AG10803 (cell line): ENCODE data around the gene ACOXL.

Experiments
- DNase-seq: peaks from one replicate; pipeline ENCODE4 v3.0.0; 2010; ENCODE audit warnings: low read depth
- H3K4me3 ChIP-seq: 2 replicates; pipeline ENCODE4 v1.5.1; 2011; ENCODE audit warnings: mild to moderate bottlenecking, low read length, control low read depth
- TF ChIP-seq, protein P1 (sequence below): conservative IDR thresholded peaks from 2 replicates; pipeline ENCODE4 v1.5.1; 2011; ENCODE audit warnings: mild to moderate bottlenecking, low read length, control low read depth, inconsistent platforms

The ACOXL gene

DNA sequence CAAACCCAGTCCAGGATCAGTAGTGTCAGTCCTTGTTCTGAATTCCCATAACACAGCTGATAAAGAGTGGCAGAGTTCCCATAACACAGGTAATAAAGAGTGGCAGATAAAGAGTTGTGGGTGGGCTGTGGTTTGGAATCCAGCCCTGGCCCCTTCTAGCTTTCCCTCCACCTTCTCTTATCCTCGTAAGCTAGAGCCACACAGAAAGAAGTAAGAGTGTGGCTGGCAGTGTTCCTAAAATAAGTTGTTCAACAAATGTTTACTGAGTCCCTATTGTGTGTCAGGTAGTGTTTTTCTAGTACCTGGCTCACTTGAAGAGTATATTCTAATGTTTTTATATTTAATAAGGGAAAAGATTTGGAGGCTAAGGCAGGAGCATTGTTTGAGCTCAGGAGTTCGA, 323.4 kb downstream of the ACOXL start:
- no peak for DNase-seq
- TF ChIP-seq, protein P1, sequence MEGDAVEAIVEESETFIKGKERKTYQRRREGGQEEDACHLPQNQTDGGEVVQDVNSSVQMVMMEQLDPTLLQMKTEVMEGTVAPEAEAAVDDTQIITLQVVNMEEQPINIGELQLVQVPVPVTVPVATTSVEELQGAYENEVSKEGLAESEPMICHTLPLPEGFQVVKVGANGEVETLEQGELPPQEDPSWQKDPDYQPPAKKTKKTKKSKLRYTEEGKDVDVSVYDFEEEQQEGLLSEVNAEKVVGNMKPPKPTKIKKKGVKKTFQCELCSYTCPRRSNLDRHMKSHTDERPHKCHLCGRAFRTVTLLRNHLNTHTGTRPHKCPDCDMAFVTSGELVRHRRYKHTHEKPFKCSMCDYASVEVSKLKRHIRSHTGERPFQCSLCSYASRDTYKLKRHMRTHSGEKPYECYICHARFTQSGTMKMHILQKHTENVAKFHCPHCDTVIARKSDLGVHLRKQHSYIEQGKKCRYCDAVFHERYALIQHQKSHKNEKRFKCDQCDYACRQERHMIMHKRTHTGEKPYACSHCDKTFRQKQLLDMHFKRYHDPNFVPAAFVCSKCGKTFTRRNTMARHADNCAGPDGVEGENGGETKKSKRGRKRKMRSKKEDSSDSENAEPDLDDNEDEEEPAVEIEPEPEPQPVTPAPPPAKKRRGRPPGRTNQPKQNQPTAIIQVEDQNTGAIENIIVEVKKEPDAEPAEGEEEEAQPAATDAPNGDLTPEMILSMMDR = no peak
- H3K4me3 ChIP-seq = no peak overlapping the region

DNA sequence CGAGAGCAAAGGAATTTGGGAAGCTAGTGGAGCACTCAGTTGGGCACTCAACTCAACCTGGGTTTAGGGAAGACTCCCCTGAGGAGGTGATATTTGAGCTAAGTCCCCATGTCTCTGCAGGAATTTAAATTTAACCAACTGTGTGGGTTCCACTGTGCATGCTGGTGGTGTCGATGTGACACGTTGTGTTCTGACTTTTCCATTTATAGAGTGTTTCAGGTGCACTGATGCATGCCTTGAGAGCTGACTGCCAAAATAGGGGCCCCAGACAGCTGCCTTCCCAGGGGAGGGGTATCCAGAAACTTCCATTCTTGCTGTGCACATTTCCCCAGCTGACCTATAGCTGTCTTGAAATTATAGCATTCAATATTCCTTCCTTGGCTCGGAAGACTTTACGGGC, 324.7 kb downstream of the ACOXL start:
- TF ChIP-seq, protein P1 = no peak
- DNase-seq = no peak
- no peak overlapping the region for H3K4me3 ChIP-seq

DNA sequence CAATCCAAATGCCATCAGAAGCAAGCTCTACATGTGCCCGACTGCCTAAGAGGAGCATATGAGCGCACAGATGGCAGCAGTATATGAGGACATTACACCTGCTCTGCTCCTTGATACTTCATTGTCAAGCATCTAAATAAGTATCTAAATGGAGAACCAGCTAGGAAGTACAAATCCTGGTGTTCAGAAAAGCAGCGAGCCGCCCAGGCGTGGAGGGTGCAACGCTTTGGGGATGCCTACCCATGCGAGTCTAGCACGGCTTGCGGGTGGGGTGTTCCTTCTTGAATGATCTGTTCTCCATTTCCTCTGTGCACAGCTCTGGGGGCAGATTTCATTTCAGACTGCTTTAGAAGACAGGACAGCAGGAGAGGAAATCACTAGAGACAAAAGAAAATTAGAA, 325.3 kb downstream of the ACOXL start:
- TF ChIP-seq, protein P1 = no peak
- no peak overlapping the region for H3K4me3 ChIP-seq
- DNase-seq = no peak

DNA sequence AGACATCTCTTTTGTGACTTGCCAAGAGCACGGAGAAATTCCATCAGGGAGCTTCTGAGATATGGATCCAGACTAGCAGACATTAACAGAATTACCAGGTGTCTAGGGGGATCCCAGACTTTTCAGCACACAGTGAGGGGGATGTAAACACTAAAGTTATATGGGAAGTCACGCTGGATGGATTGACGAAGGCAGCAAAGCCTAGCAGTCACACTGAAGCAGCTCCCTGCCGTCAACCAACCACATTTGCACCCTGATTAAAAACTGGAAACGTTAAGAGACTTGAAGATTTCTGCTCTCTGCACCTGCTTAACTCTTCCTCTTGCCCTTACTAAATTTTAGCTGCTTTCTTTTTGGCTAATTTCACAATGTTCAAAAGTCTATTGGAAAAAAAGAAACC, 325.9 kb downstream of the ACOXL start:
- TF ChIP-seq, protein P1 = no peak

DNA sequence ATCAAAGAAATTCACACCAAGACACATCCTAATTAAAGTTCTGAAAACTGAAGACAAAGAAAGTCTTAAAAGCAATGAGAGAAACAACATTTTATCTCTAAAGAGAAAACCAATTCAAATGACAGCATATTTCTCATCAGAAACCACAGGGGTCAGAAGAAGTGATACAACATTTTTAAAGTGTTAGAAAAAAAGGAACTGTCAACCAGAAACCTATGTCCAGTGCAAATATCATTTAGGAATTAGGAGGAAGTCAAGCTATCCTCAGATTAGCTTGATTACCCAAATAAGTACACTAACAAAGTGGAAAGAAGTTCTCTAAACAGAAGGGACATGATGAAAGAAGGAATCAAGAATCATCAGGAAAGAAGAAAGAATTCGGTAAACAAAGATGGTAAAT, 328.8 kb downstream of the ACOXL start:
- H3K4me3 ChIP-seq = no peak overlapping the region
- DNase-seq = no peak
- TF ChIP-seq, protein P1 = no peak

More for the DNA sequence above, 325.9 kb downstream of the ACOXL start:
- no peak for DNase-seq
- H3K4me3 ChIP-seq = no peak overlapping the region

DNA sequence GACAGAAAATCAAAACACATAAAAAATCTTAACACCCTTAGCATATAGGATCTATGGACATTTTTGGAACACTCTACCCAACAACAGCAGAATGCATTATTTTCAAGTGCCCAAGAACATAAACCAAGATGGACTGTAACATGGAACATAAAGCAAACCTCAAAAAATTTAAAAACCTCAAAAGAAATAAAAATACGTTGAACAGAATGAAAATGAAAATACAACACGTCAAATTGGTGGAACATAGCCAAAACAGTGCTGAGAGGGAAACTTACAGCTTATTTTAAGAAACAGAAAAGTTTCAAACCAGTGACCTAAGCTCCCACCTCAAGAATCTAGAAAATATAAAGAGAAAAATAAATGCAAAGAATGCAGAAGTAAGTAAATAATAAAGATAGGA, 330.0 kb downstream of the ACOXL start:
- H3K4me3 ChIP-seq = no peak overlapping the region
- no peak for DNase-seq
- TF ChIP-seq, protein P1 = no peak

DNA sequence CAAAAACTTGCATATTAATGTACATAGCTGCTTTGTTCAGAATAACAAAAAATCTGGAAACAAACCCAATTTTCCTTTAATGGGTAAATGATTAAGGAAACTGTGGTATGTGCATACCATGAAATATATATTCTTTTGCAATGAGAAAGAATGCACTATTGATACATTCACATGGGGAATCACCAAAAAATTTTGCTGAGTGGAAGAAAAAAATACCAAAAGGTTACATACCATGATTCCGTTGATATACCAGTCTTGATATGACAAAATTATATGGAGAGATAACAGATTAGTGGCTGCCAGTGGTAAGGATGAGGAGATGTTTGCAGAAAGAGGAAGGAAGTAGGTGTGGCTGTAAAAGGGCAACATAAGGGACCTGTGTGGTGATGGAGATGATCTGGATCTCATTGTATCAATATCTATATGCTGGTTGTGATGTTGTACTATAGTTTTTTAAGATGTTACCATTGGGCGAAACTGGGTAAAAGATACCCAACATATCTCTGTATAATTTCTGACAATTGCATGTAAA, 333.8 kb downstream of the ACOXL start:
- TF ChIP-seq, protein P1 = no peak
- H3K4me3 ChIP-seq = no peak overlapping the region
- DNase-seq = no peak
